ENCODE data around the gene AMTN. TPM values are rescaled to one million over a fixed set of nuclear protein-coding genes. Genes with fewer than 3 reads are reported as not detected.

Gene AMTN
- total RNA-seq, 2 donors from 2014 or later = not detected

Other genes with a start within 250 kb of the AMTN start
- not detected for gene CABS1, start 183.6 kb upstream of the AMTN start, total RNA-seq
- not detected for gene SMR3A, start 157.8 kb upstream of the AMTN start, total RNA-seq
- not detected for gene SMR3B, start 135.4 kb upstream of the AMTN start, total RNA-seq
- gene OPRPN, start 120.6 kb upstream of the AMTN start, total RNA-seq = not detected
- not detected for gene MUC7, start 46.4 kb upstream of the AMTN start, total RNA-seq
- gene AMBN, start 73.7 kb downstream of the AMTN start, total RNA-seq = not detected
- 10 to 100 TPM in 1 of 2 donors, 1 to 10 TPM in 1; 8.9 to 13.5 TPM for gene ENAM, start 110.2 kb downstream of the AMTN start, total RNA-seq
- 1 to 10 TPM; 1.8 to 2.7 TPM for gene JCHAIN, start 147.9 kb downstream of the AMTN start, total RNA-seq
- gene UTP3, start 170.0 kb downstream of the AMTN start, total RNA-seq = 10 to 100 TPM; 12.5 to 14.0 TPM
- gene RUFY3, start 203.4 kb downstream of the AMTN start, total RNA-seq = 10 to 100 TPM; 14.7 to 16.7 TPM